H9 (cell line): ENCODE measurements around the gene CACNA2D3. TPM values are rescaled to one million over a fixed set of nuclear protein-coding genes. Genes with fewer than 3 reads are reported as not detected.

Experiments
- DNase-seq: peaks from one replicate; pipeline ENCODE4 v3.0.0-alpha.2; 2017
- H2AFZ ChIP-seq: one replicate; pipeline ENCODE4 v1.6.1; 2013; ENCODE audit warnings: mild to moderate bottlenecking, low read length, control low read depth, moderate library complexity
- H2AK5ac ChIP-seq: 2 replicates; pipeline ENCODE4 v1.6.1; 2013; ENCODE audit warnings: low read length, control low read depth, mixed read lengths; ENCODE audit not compliant: insufficient read length
- H2BK120ac ChIP-seq: one replicate; pipeline ENCODE4 v1.6.1; 2013; ENCODE audit warnings: low read depth, mild to moderate bottlenecking, low read length, control low read depth, inconsistent platforms; ENCODE audit not compliant: poor library complexity, severe bottlenecking
- H2BK12ac ChIP-seq: 2 replicates; pipeline ENCODE4 v1.6.1; 2013; ENCODE audit warnings: low read length, control low read depth, mixed read lengths, low read depth; ENCODE audit not compliant: insufficient read length
- H2BK15ac ChIP-seq: 2 replicates; pipeline ENCODE4 v1.6.1; 2013; ENCODE audit warnings: low read depth, low read length, control low read depth
- H2BK20ac ChIP-seq: one replicate; pipeline ENCODE4 v1.6.1; 2013; ENCODE audit warnings: low read depth, mild to moderate bottlenecking, low read length, control low read depth, inconsistent platforms; ENCODE audit not compliant: poor library complexity, severe bottlenecking
- H2BK5ac ChIP-seq: 2 replicates; pipeline ENCODE4 v1.6.1; 2013; ENCODE audit warnings: low read length, control low read depth, mixed read lengths; ENCODE audit not compliant: insufficient read length
- H3K14ac ChIP-seq: 2 replicates; pipeline ENCODE4 v1.6.1; 2013; ENCODE audit warnings: low read length, control low read depth; ENCODE audit not compliant: insufficient read depth
- H3K18ac ChIP-seq: 2 replicates; pipeline ENCODE4 v1.6.1; 2013; ENCODE audit warnings: low read depth, mild to moderate bottlenecking, mixed read lengths, low read length, control low read depth; ENCODE audit not compliant: insufficient read length
- H3K23ac ChIP-seq: 2 replicates; pipeline ENCODE4 v1.6.1; 2013; ENCODE audit warnings: low read length, control low read depth, mixed read lengths, low read depth; ENCODE audit not compliant: insufficient read length
- H3K23me2 ChIP-seq: 2 replicates; pipeline ENCODE4 v1.6.1; 2013; ENCODE audit warnings: low read depth, mild to moderate bottlenecking, mixed read lengths, low read length, control low read depth; ENCODE audit not compliant: insufficient read length, poor library complexity, severe bottlenecking
- H3K27ac ChIP-seq: 2 replicates; pipeline ENCODE4 v1.5.1; 2013; ENCODE audit warnings: low read length, control low read depth, mixed read lengths, low read depth; ENCODE audit not compliant: insufficient read length
- H3K27me3 ChIP-seq: 2 replicates; pipeline ENCODE4 v1.6.1; 2013; ENCODE audit warnings: low read length, control low read depth, inconsistent platforms; ENCODE audit not compliant: insufficient read depth
- H3K4ac ChIP-seq: 2 replicates; pipeline ENCODE4 v1.6.1; 2013; ENCODE audit warnings: low read depth, mild to moderate bottlenecking, control low read depth, inconsistent platforms, low read length, moderate library complexity
- H3K4me1 ChIP-seq: 2 replicates; pipeline ENCODE4 v1.6.1; 2013; ENCODE audit warnings: low read length, control low read depth, inconsistent platforms; ENCODE audit not compliant: insufficient read depth
- H3K4me2 ChIP-seq: 2 replicates; pipeline ENCODE4 v1.6.1; 2013; ENCODE audit warnings: low read length, control low read depth, mixed read lengths; ENCODE audit not compliant: insufficient read length, insufficient read depth
- H3K56ac ChIP-seq: 2 replicates; pipeline ENCODE4 v1.6.1; 2013; ENCODE audit warnings: low read depth, mild to moderate bottlenecking, mixed read lengths, low read length, control low read depth; ENCODE audit not compliant: insufficient read length
- H3K79me1 ChIP-seq: 2 replicates; pipeline ENCODE4 v1.6.1; 2013; ENCODE audit warnings: low read depth, mild to moderate bottlenecking, moderate library complexity, low read length, control low read depth, inconsistent platforms; ENCODE audit not compliant: insufficient read depth, poor library complexity, severe bottlenecking
- H3K79me2 ChIP-seq: 2 replicates; pipeline ENCODE4 v1.6.1; 2013; ENCODE audit warnings: low read length, control low read depth, inconsistent platforms; ENCODE audit not compliant: insufficient read depth
- H3K9ac ChIP-seq: 2 replicates; pipeline ENCODE4 v1.6.1; 2013; ENCODE audit warnings: low read length, control low read depth, mixed read lengths; ENCODE audit not compliant: insufficient read length; ENCODE audit errors: extremely low read depth
- H3K9me3 ChIP-seq: one replicate; pipeline ENCODE4 v1.6.1; 2013; ENCODE audit warnings: low read depth, low read length, inconsistent platforms; ENCODE audit not compliant: control insufficient read depth
- H3T11ph ChIP-seq: one replicate; pipeline ENCODE4 v1.6.1; 2013; ENCODE audit warnings: mild to moderate bottlenecking, low read length, control low read depth, inconsistent platforms
- H4K20me1 ChIP-seq: one replicate; pipeline ENCODE4 v1.6.1; 2013; ENCODE audit not compliant: control insufficient read depth, insufficient read length, insufficient read depth
- H4K5ac ChIP-seq: 2 replicates; pipeline ENCODE4 v1.6.1; 2013; ENCODE audit warnings: low read depth, mild to moderate bottlenecking, mixed read lengths, low read length, control low read depth; ENCODE audit not compliant: insufficient read length
- H4K8ac ChIP-seq: replicated peaks from 2 replicates; pipeline ENCODE4 v1.6.1; 2013; ENCODE audit warnings: low read length, control low read depth, mixed read lengths, low read depth; ENCODE audit not compliant: insufficient read length
- H4K91ac ChIP-seq: 2 replicates; pipeline ENCODE4 v1.6.1; 2013; ENCODE audit warnings: low read depth, mild to moderate bottlenecking, moderate library complexity, mixed read lengths, low read length, control low read depth; ENCODE audit not compliant: insufficient read length
- H3K27ac Mint-ChIP-seq, 3 experiments: 2 replicates in 2 of 3; 3 replicates in 1 of 3; pipeline ENCODE4 v1.8.0; 2020 to 2021; ENCODE audit warnings: mixed read lengths in 3 of 3, mild to moderate bottlenecking in 1 of 3, moderate library complexity in 1 of 3
- H3K27me3 Mint-ChIP-seq: 2 replicates; pipeline ENCODE4 v1.8.0; 2021; ENCODE audit warnings: low read depth, mild to moderate bottlenecking, moderate library complexity, mixed read lengths
- H3K36me3 Mint-ChIP-seq, 3 experiments: 2 replicates in 2 of 3; 3 replicates in 1 of 3; pipeline ENCODE4 v1.8.0; 2020 to 2021; ENCODE audit warnings: low read depth in 3 of 3, mixed read lengths in 3 of 3; ENCODE audit not compliant: insufficient read depth in 1 of 3
- H3K4me1 Mint-ChIP-seq, 2 experiments: 2 replicates each; pipeline ENCODE4 v1.8.0; 2020; ENCODE audit warnings: mixed read lengths in 2 of 2
- H3K4me3 Mint-ChIP-seq, 2 experiments: 2 replicates in 1 of 2; 3 replicates in 1 of 2; pipeline ENCODE4 v1.8.0; 2020 to 2021; ENCODE audit warnings: mild to moderate bottlenecking in 2 of 2, mixed read lengths in 2 of 2, moderate library complexity in 1 of 2
- H3K9me3 Mint-ChIP-seq, 2 experiments: 2 replicates in 1 of 2; 3 replicates in 1 of 2; pipeline ENCODE4 v1.8.0; 2020; ENCODE audit warnings: mild to moderate bottlenecking in 2 of 2, mixed read lengths in 2 of 2, moderate library complexity in 1 of 2
- CTCF ChIP-seq: fragments of 200-600 bp; sonication (generic); conservative IDR thresholded peaks from 3 replicates; pipeline ENCODE4 v1.8.0; 2021; ENCODE audit warnings: antibody characterized with exemption, mild to moderate bottlenecking
- whole genome bisulfite sequencing: extraction: QIAGEN DNeasy Blood & Tissue Kit; methylation state at CpG from one replicate; pipeline ENCODE4 v1.1.7; 2013; ENCODE audit warnings: missing lambda C conversion rate, low lambda C conversion rate, mixed read lengths; ENCODE audit not compliant: insufficient read length; ENCODE audit errors: extremely low coverage; 5-methylcytosine and 5-hydroxymethylcytosine counted together
- total RNA-seq: library from RNA; stranded (reverse); gene quantifications from 2 replicates; pipeline ENCODE4 v1.2.1, GENCODE V29; 2021

CACNA2D3 gene
- total RNA-seq, 1 experiment from 2014 or later = 3.2 TPM

GRCh38 chr3:54900838-54901591 lies 778.7 kb downstream of the CACNA2D3 start:
- no peak overlapping the region for H4K91ac ChIP-seq
- no peaks in the 10 kb centered on the region for H3K4me1 ChIP-seq
- no peak overlapping the region for H2AFZ ChIP-seq
- peaks cover 6% of the 10 kb centered on the region in 2 experiments; a peak in 3 of 4 replicates for H3K4me1 Mint-ChIP-seq
- H2BK120ac ChIP-seq = no peak overlapping the region
- no peaks in the 10 kb centered on the region for H4K20me1 ChIP-seq
- no peak overlapping the region for H2BK20ac ChIP-seq
- no peak overlapping the region for H3K9ac ChIP-seq
- H4K5ac ChIP-seq = no peak overlapping the region
- no peak overlapping the region for H4K8ac ChIP-seq
- no peaks in the 10 kb centered on the region for H3K9me3 ChIP-seq
- H3K14ac ChIP-seq = no peak overlapping the region
- DNase-seq = no peak
- H3K23ac ChIP-seq = no peak overlapping the region
- H3K23me2 ChIP-seq = no peaks in the 10 kb centered on the region
- no peaks in the 10 kb centered on the region for H3K79me1 ChIP-seq
- no peak overlapping the region for H3K4ac ChIP-seq
- H3T11ph ChIP-seq = no peak overlapping the region
- no peak overlapping the region for H2AK5ac ChIP-seq
- H2BK15ac ChIP-seq = no peak overlapping the region
- H3K27ac Mint-ChIP-seq = no peak overlapping the region; a peak in 1 of 7 replicates
- no peaks in the 10 kb centered on the region for H3K27me3 ChIP-seq
- no peaks in the 10 kb centered on the region for H3K27me3 Mint-ChIP-seq
- no peak overlapping the region for H2BK5ac ChIP-seq
- H3K79me2 ChIP-seq = no peaks in the 10 kb centered on the region
- no peak overlapping the region for H3K18ac ChIP-seq
- no peak overlapping the region for H3K27ac ChIP-seq
- WGBS = no CpG with 5 or more reads among the region's 8 CpGs
- no peak overlapping the region for H3K4me3 Mint-ChIP-seq
- H2BK12ac ChIP-seq = no peak overlapping the region
- no peaks in the 10 kb centered on the region for H3K9me3 Mint-ChIP-seq
- no peak overlapping the region for H3K56ac ChIP-seq
- no peak overlapping the region for H3K4me2 ChIP-seq
- H3K36me3 Mint-ChIP-seq = peaks cover 0 to 12% (median 0%) of the 10 kb centered on the region in 3 experiments; a peak in 4 of 7 replicates
- TF ChIP-seq CTCF = no peak
